ENCODE measurements around the gene HABP4.

DNA sequence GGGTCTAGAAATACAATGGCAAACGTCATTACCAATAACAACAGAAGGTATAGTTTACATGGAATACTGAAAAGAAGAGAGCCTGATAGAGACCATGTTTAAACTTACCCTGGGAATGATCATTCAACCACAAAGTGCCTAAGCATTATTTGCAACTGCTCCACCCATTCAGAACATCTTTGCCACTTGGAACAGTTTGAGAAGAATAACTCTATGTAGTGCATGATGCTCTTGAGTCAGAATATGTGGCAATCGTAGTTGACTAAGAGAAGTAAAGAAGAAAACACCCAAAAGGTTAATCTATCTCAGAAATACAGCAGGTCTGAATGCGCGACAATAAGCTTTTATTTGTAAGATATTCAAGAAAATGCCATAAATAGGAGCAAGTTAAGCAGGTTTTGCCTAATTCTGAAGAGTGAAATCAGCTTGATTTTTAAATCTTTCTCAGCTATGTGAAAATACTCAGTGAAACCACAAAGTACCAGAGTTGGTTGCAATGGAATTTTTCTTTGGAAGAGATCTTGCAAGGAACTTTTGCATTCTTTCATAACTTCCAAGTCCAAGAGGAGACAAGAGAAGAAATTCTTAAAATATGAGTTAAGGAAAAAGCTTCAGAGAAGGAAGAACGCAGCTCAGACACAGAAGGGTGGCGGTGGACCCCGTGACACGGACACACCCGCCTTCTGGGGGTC is 64.3 kb downstream of the HABP4 start:
- TF ChIP-seq CTCF (IDR thresholded peaks at IDR 0.05) (no peak), POLR2A (IDR thresholded peaks at IDR 0.05) (no peak)

Measured in transverse colon (tissue), 3 donors.